H1 (cell line): Measurements from ENCODE around the gene PHETA1. TPM values are rescaled to one million over a fixed set of nuclear protein-coding genes. Genes with fewer than 3 reads are reported as not detected.

Experiments
- CTCF ChIA-PET: fragments of 300-600 bp; sonication (Branson Sonifier 250); formaldehyde crosslinking; loops from one replicate; lab custom pipeline; 2021; ENCODE audit not compliant: partially characterized antibody; lab: Charles Lee
- POLR2A ChIA-PET: fragments of 300-600 bp; sonication (Branson Sonifier 250); formaldehyde crosslinking; loops from one replicate; lab custom pipeline; 2021; ENCODE audit warnings: inconsistent platforms; ENCODE audit not compliant: partially characterized antibody; lab: Charles Lee
- DNase-seq, 2 experiments: peaks; one replicate each; pipeline versions ENCODE4 v3.0.0 to v3.0.0-alpha.2; 2010 to 2022; ENCODE audit warnings: low spot score in 2 of 2, low read depth in 1 of 2, mixed read lengths in 1 of 2
- FAIRE-seq: peaks from 2 replicates; lab custom pipeline; 2011; peaks lifted over from hg19 to GRCh38; lab: Jason Lieb, UNC
- H2AFZ ChIP-seq: 2 replicates; pipeline ENCODE4 v1.8.1; 2012; ENCODE audit warnings: low read length, inconsistent platforms
- H2AK5ac ChIP-seq: 2 replicates; pipeline ENCODE4 v1.6.1; 2013; ENCODE audit warnings: low read depth, low read length
- H2BK120ac ChIP-seq: replicated peaks from 2 replicates; pipeline ENCODE3; 2013; ENCODE audit warnings: low read depth, low read length, inconsistent platforms
- H2BK12ac ChIP-seq: 2 replicates; pipeline ENCODE4 v1.6.1; 2013; ENCODE audit warnings: low read depth, low read length
- H2BK15ac ChIP-seq: 2 replicates; pipeline ENCODE4 v1.6.1; 2013; ENCODE audit warnings: low read length
- H2BK20ac ChIP-seq: 2 replicates; pipeline ENCODE4 v1.6.1; 2013; ENCODE audit warnings: low read length
- H2BK5ac ChIP-seq: 2 replicates; pipeline ENCODE4 v1.6.1; 2013; ENCODE audit warnings: low read depth, low read length
- H3K14ac ChIP-seq: 2 replicates; pipeline ENCODE4 v1.6.1; 2013; ENCODE audit warnings: inconsistent platforms; ENCODE audit not compliant: insufficient read length
- H3K18ac ChIP-seq: 2 replicates; pipeline ENCODE4 v1.6.1; 2013; ENCODE audit warnings: low read length; ENCODE audit errors: extremely low read depth
- H3K23ac ChIP-seq: 2 replicates; pipeline ENCODE4 v1.6.1; 2013; ENCODE audit warnings: inconsistent platforms; ENCODE audit not compliant: insufficient read length
- H3K23me2 ChIP-seq: 2 replicates; pipeline ENCODE4 v1.6.1; 2013; ENCODE audit warnings: low read depth, low read length
- H3K27ac ChIP-seq: 2 replicates; pipeline ENCODE4 v1.6.1; 2011; ENCODE audit warnings: low read depth, low read length, inconsistent platforms
- H3K27me3 ChIP-seq, 4 experiments: replicated peaks in 1 of 4; 1 replicate in 1 of 4; 2 replicates in 3 of 4; pipeline versions ENCODE4 v1.6.1 to v1.8.1; 2011 to 2013; ENCODE audit warnings: low read length in 3 of 4, mild to moderate bottlenecking in 3 of 4, inconsistent platforms in 2 of 4, mixed read lengths in 2 of 4, moderate library complexity in 1 of 4; ENCODE audit not compliant: control insufficient read depth in 3 of 4, insufficient read depth in 3 of 4; ENCODE audit errors: extremely low read depth in 1 of 4
- H3K36me3 ChIP-seq, 4 experiments: 2 replicates each; pipeline versions ENCODE4 v1.6.1 to v1.8.1; 2011 to 2013; ENCODE audit warnings: mild to moderate bottlenecking in 4 of 4, low read length in 3 of 4, moderate library complexity in 2 of 4, control low read depth in 1 of 4, inconsistent platforms in 1 of 4; ENCODE audit not compliant: insufficient read depth in 4 of 4, control insufficient read depth in 2 of 4
- H3K4ac ChIP-seq: replicated peaks from 2 replicates; pipeline ENCODE3; 2013; ENCODE audit warnings: low read length, low read depth, mixed read lengths, inconsistent platforms; ENCODE audit not compliant: insufficient read length
- H3K4me1 ChIP-seq, 4 experiments: replicated peaks in 1 of 4; 1 replicate in 1 of 4; 2 replicates in 3 of 4; pipeline versions ENCODE4 v1.6.1 to v1.8.1; 2011 to 2013; ENCODE audit warnings: low read length in 3 of 4, inconsistent platforms in 2 of 4, mixed read lengths in 1 of 4; ENCODE audit not compliant: insufficient read depth in 4 of 4, control insufficient read depth in 3 of 4
- H3K4me2 ChIP-seq, 2 experiments: 2 replicates each; pipeline versions ENCODE4 v1.6.1 to v1.8.1; 2011 to 2013; ENCODE audit warnings: low read depth in 2 of 2, low read length in 2 of 2, control low read depth in 1 of 2, inconsistent platforms in 1 of 2, mild to moderate bottlenecking in 1 of 2; ENCODE audit not compliant: insufficient read depth in 1 of 2
- H3K4me3 ChIP-seq, 4 experiments: fragments of 200-600, 300-600 bp in 1 of 4; sonication (generic), shearing (Covaris generic), sonication (Bioruptor Twin) in 1 of 4; 2 replicates each; pipeline versions ENCODE4 v1.5.1 to v1.8.1; 2011 to 2016; ENCODE audit warnings: low read length in 4 of 4, low read depth in 3 of 4, control low read depth in 2 of 4, inconsistent platforms in 2 of 4, mild to moderate bottlenecking in 2 of 4, mixed read lengths in 1 of 4, moderate library complexity in 1 of 4; ENCODE audit not compliant: insufficient read depth in 2 of 4; ENCODE audit errors: extremely low read depth in 1 of 4
- H3K56ac ChIP-seq: replicated peaks from 2 replicates; pipeline ENCODE3; 2013; ENCODE audit warnings: low read depth, mild to moderate bottlenecking, mixed read lengths, low read length, inconsistent platforms; ENCODE audit not compliant: insufficient read length
- H3K79me1 ChIP-seq: 2 replicates; pipeline ENCODE4 v1.6.1; 2013; ENCODE audit warnings: low read depth, low read length, control low read depth
- H3K79me2 ChIP-seq, 2 experiments: 2 replicates each; pipeline versions ENCODE4 v1.6.1 to v1.8.1; 2012 to 2013; ENCODE audit warnings: low read length in 2 of 2, mild to moderate bottlenecking in 2 of 2, inconsistent platforms in 1 of 2; ENCODE audit not compliant: insufficient read depth in 2 of 2, control insufficient read depth in 1 of 2
- H3K9ac ChIP-seq, 4 experiments: replicated peaks in 1 of 4; 1 replicate in 1 of 4; 2 replicates in 3 of 4; pipeline versions ENCODE4 v1.6.1 to v1.8.1; 2011 to 2013; ENCODE audit warnings: low read depth in 3 of 4, low read length in 3 of 4, control low read depth in 2 of 4, mild to moderate bottlenecking in 2 of 4, moderate library complexity in 2 of 4, inconsistent platforms in 1 of 4; ENCODE audit errors: extremely low read depth in 1 of 4
- H3K9me3 ChIP-seq, 2 experiments: 2 replicates each; pipeline versions ENCODE4 v1.6.1 to v1.8.1; 2012 to 2013; ENCODE audit warnings: mild to moderate bottlenecking in 2 of 2, moderate library complexity in 2 of 2, control low read depth in 1 of 2, inconsistent platforms in 1 of 2, low read depth in 1 of 2, low read length in 1 of 2, mixed read lengths in 1 of 2; ENCODE audit not compliant: insufficient read depth in 2 of 2
- H4K20me1 ChIP-seq, 2 experiments: replicated peaks in 1 of 2; 2 replicates each; pipeline versions ENCODE3 to v1.8.1; 2011 to 2013; ENCODE audit warnings: inconsistent platforms in 2 of 2, low read length in 2 of 2, mild to moderate bottlenecking in 1 of 2; ENCODE audit not compliant: insufficient read depth in 2 of 2, control insufficient read depth in 1 of 2
- H4K5ac ChIP-seq: 2 replicates; pipeline ENCODE4 v1.6.1; 2013; ENCODE audit warnings: low read length, low read depth, mixed read lengths, inconsistent platforms; ENCODE audit not compliant: insufficient read length
- H4K8ac ChIP-seq: 2 replicates; pipeline ENCODE4 v1.8.0; 2013; ENCODE audit warnings: mild to moderate bottlenecking, moderate library complexity, low read length, inconsistent platforms; ENCODE audit not compliant: insufficient read depth; ENCODE audit errors: extremely low read depth
- H4K91ac ChIP-seq: replicated peaks from 2 replicates; pipeline ENCODE3; 2013; ENCODE audit warnings: low read length, mixed read lengths, inconsistent platforms; ENCODE audit not compliant: insufficient read length
- BACH1 ChIP-seq: IDR thresholded peaks from 2 replicates; pipeline ENCODE4 v1.6.1; 2012; ENCODE audit warnings: low read length, improper control_type of control experiment
- EGR1 ChIP-seq: IDR thresholded peaks from 2 replicates; pipeline ENCODE4 v1.6.1; 2011; ENCODE audit warnings: low read depth, low read length, borderline replicate concordance
- MAFK ChIP-seq: IDR thresholded peaks from 2 replicates; pipeline ENCODE4 v1.6.1; 2012; ENCODE audit warnings: low read depth, mild to moderate bottlenecking, improper control_type of control experiment, low read length
- POLR2AphosphoS5 ChIP-seq: IDR thresholded peaks from 2 replicates; pipeline ENCODE4 v1.6.1; 2011; ENCODE audit warnings: low read depth, low read length
- RBBP5 ChIP-seq: IDR thresholded peaks from 2 replicates; pipeline ENCODE4 v1.7.1; 2012; ENCODE audit warnings: low read depth, mild to moderate bottlenecking, inconsistent platforms, low read length, moderate library complexity, borderline replicate concordance
- SP2 ChIP-seq: IDR thresholded peaks from 2 replicates; pipeline ENCODE4 v1.6.1; 2012; ENCODE audit warnings: mild to moderate bottlenecking, low read length, inconsistent platforms
- SRF ChIP-seq: IDR thresholded peaks from 2 replicates; pipeline ENCODE4 v1.6.1; 2011; ENCODE audit warnings: mild to moderate bottlenecking, low read depth, low read length, moderate library complexity
- ZNF274 ChIP-seq: IDR thresholded peaks from 2 replicates; pipeline ENCODE4 v1.7.0; 2012; ENCODE audit warnings: low read length, borderline replicate concordance; ENCODE audit errors: extremely low read depth
- WGBS, 2 experiments: shearing (Covaris generic) in 1 of 2; methylation state at CpG; one replicate each; pipeline versions ENCODE4 v1.1.6 to v1.1.7; 2013 to 2015; ENCODE audit warnings: low lambda C conversion rate in 2 of 2, mixed read lengths in 2 of 2, inconsistent platforms in 1 of 2, low coverage in 1 of 2, missing lambda C conversion rate in 1 of 2; ENCODE audit not compliant: insufficient replicate concordance in 2 of 2, insufficient coverage in 1 of 2, insufficient read length in 1 of 2; ENCODE audit errors: extremely low coverage in 1 of 2, missing lambda C conversion rate in 1 of 2; 5-methylcytosine and 5-hydroxymethylcytosine counted together
- polyA plus RNA-seq, 7 experiments: library from polyadenylated mRNA; depleted of rRNA in 3 of 7; stranded (reverse) in 5 of 7; unstranded in 2 of 7; fragments of >200 nt in 5 of 7; fragments of 200-250 nt in 2 of 7; gene quantifications; 1 replicate in 5 of 7; 2 replicates in 1 of 7; 4 replicates in 1 of 7; pipeline versions ENCODE4 v1.2.1 to v1.2.3, GENCODE V29; 2011 to 2013; ENCODE audit warnings: missing spikeins in 2 of 7, mixed read lengths in 2 of 7
- total RNA-seq: library from RNA; stranded (reverse); fragmentation: NEBNext Ultra II Directional; extraction: Animal tissue kit (Norgen Biotek cat#: 25700); gene quantifications from 2 replicates; pipeline ENCODE4 v1.2.1, GENCODE V29; 2021
- TF ChIP-seq, protein P1 (sequence below): IDR thresholded peaks from 2 replicates; pipeline ENCODE4 v1.6.1; 2012; ENCODE audit warnings: low read length, inconsistent platforms

PHETA1 gene
- total and polyA plus RNA-seq, 2 of the 8 experiments (the other 6 are each of a cell fraction or from before 2014, with no cell fraction given): 5.2 to 12.3 TPM

DNA sequence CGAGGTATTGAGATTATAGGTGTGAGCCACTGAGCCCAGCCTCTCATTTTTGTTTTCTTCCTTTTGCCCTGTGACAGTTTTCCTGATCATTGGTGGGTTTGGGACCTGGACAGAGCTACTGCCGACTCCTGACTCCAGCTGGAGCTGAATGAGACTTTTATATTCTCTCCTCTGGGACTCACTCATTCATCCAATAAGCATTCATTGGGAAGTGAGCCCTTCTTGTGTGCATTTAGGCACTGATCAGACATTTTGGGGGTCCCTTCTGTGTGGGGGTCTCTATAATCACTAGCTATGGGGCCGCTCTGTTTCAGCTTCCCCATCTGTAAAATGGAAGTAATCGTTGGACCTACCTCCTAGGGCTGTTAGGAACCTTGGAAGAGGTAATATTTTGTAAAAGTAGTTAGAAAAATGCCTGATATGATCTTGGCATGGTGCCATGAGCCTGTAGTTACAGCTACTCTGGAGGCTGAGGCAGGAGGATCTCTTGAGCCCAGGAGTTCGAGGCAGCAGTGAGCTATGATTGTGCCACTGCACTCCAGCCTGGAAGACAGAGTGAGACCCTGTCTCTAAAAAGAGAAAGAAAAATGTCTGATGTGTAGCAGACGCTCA, 44.0 kb upstream of the PHETA1 start:
- Histone ChIP-seq H3K79me2 (peaks cover 29 to 91% of the 10 kb centered on the region in 2 experiments), H3K4me3 (no peak overlapping the region), H3K23me2 (no peaks in the 10 kb centered on the region), H4K91ac (peak overlapping the region; percentile 23), H3K14ac (no peak overlapping the region), H3K4ac (no peak overlapping the region), H2BK15ac (no peak overlapping the region), H2BK5ac (peak overlapping the region; percentile 66; the same call in 1 of the 2 replicates), H2BK20ac (peak overlapping the region; percentile 34; the same call in 1 of the 2 replicates), H3K9me3 (no peaks in the 10 kb centered on the region), H3K27me3 (no peaks in the 10 kb centered on the region), H3K36me3 (peaks cover 0 to 2% (median under 1%) of the 10 kb centered on the region in 4 experiments; a peak in 2 of 8 replicates), H3K4me2 (0 out of 4 replicates have a peak overlapping the region, but pooled peaks of 1 of the 2 experiments have one; percentile 40), H3K18ac (peak overlapping the region; percentile 71), H3K27ac (no peak overlapping the region), H4K5ac (no peak overlapping the region), H3K79me1 (peaks cover 16% of the 10 kb centered on the region; the same call in 1 of the 2 replicates), H2AFZ (no peak overlapping the region), H2BK12ac (peak overlapping the region; percentile 50; the same call in 1 of the 2 replicates), H2AK5ac (no peak overlapping the region), H4K20me1 (peaks cover 21 to 31% of the 10 kb centered on the region in 2 experiments), H3K4me1 (peaks cover 27 to 54% (median 39%) of the 10 kb centered on the region in 4 experiments), H4K8ac (peak overlapping the region; percentile 58; the same call in 1 of the 2 replicates), H3K56ac (no peak overlapping the region), H3K9ac (no peak overlapping the region), H3K23ac (no peak overlapping the region), H2BK120ac (no peak overlapping the region)
- no peak for FAIRE-seq
- TF ChIP-seq SRF (no peak), ZNF274 (no peak), SP2 (no peak), RBBP5 (no peak), EGR1 (no peak), BACH1 (no peak), POLR2AphosphoS5 (no peak), MAFK (no peak)
- TF ChIP-seq, protein P1, sequence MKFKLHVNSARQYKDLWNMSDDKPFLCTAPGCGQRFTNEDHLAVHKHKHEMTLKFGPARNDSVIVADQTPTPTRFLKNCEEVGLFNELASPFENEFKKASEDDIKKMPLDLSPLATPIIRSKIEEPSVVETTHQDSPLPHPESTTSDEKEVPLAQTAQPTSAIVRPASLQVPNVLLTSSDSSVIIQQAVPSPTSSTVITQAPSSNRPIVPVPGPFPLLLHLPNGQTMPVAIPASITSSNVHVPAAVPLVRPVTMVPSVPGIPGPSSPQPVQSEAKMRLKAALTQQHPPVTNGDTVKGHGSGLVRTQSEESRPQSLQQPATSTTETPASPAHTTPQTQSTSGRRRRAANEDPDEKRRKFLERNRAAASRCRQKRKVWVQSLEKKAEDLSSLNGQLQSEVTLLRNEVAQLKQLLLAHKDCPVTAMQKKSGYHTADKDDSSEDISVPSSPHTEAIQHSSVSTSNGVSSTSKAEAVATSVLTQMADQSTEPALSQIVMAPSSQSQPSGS: no peak
- POLR2A ChIA-PET: interaction anchor here (0.9 to 4.3 kb wide), 11 partner anchors 8 to 184 kb away, joined by 3 to 29 read pairs (median 7); partner anchors contain the start of gene PHETA1
- CTCF ChIA-PET: interaction anchor here (0.5 to 22.8 kb wide), 11 partner anchors 9 to 228 kb away, joined by 3 to 838 read pairs (median 9); no protein-coding TSS in a partner anchor
- WGBS, 2 experiments: 88% methylated on average over 6 of the region's 6 CpGs; no CpG with 5 or more reads in 1 of the 2 experiments
- DNase-seq: no peak
